A673 (cell line): ENCODE measurements around the gene WLS.

Experiments
- CTCF ChIP-seq: fragments of 300-800, 200-600 bp; sonication (generic); conservative IDR thresholded peaks from 2 replicates; pipeline ENCODE4 v1.5.1; 2017; ENCODE audit warnings: low read depth, mild to moderate bottlenecking, antibody characterized with exemption, low read length, moderate library complexity, mixed read lengths
- EZH2 ChIP-seq: fragments of 200-600 bp; sonication (generic); IDR thresholded peaks from 2 replicates; pipeline ENCODE4 v1.6.1; 2017; ENCODE audit warnings: borderline replicate concordance, low read depth, mild to moderate bottlenecking, mixed read lengths, antibody characterized with exemption, low read length; ENCODE audit not compliant: poor library complexity, severe bottlenecking

GRCh38 chr1:68201546-68202238, 30.6 kb downstream of the WLS start:
- TF ChIP-seq EZH2 (no peak), CTCF (no peak)
